ENCODE data around the gene MCEE.

The MCEE gene

GRCh38 chr2:71071681-71072398, 58.2 kb downstream of the MCEE start:
- no peak for TF ChIP-seq FOXA1 (IDR thresholded peaks at IDR 0.05)
- TF ChIP-seq LEF1 (IDR thresholded peaks at IDR 0.05; ENCODE audit: borderline replicate concordance), result no peak
- no peak for TF ChIP-seq BHLHE40 (IDR thresholded peaks at IDR 0.05; ENCODE audit: borderline replicate concordance)
- TF ChIP-seq ZNF384 (IDR thresholded peaks at IDR 0.05), result no peak
- TF ChIP-seq PKNOX1 (IDR thresholded peaks at IDR 0.05), result no peak
- TF ChIP-seq L3MBTL2 (conservative IDR thresholded peaks at IDR 0.05), result no peak
- TF ChIP-seq ARNT (IDR thresholded peaks at IDR 0.05), result no peak
- TF ChIP-seq FOXM1 (IDR thresholded peaks at IDR 0.05; ENCODE audit: borderline replicate concordance), result no peak
- no peak for TF ChIP-seq NFRKB (IDR thresholded peaks at IDR 0.05)
- no peak for TF ChIP-seq FOXK2 (IDR thresholded peaks at IDR 0.05)
- no peak for TF ChIP-seq TARDBP (IDR thresholded peaks at IDR 0.05)
- no peak for TF ChIP-seq SP1 (IDR thresholded peaks at IDR 0.05)
- TF ChIP-seq ELF4 (IDR thresholded peaks at IDR 0.05), result no peak
- no peak for TF ChIP-seq HDGF (IDR thresholded peaks at IDR 0.05; ENCODE audit: borderline replicate concordance)
- TF ChIP-seq SUZ12 (IDR thresholded peaks at IDR 0.05), result no peak
- TF ChIP-seq CTBP1 (IDR thresholded peaks at IDR 0.05; ENCODE audit: borderline replicate concordance), result no peak
- ChIA-PET POLR2A (no interaction called here), CTCF (no interaction called here)
- DNase-seq (ENCODE audit: extremely low spot score), result no peak

GRCh38 chr2:71070294-71071093, 59.5 kb downstream of the MCEE start:
- POLR2A ChIA-PET, result interaction anchor here (1.2 to 4.3 kb wide), 3 partner anchors 9 to 777 kb away, joined by 3 to 38 read pairs (median 24); partner anchors contain the start of gene SNRPG
- DNase-seq (ENCODE audit: extremely low spot score), result peak; percentile 48
- CTCF ChIA-PET, result interaction anchor here (0.5 to 1.4 kb wide), 7 partner anchors 12 to 221 kb away, joined by 3 to 4 read pairs (median 4); no protein-coding TSS in a partner anchor

GRCh38 chr2:71069376-71069775, 60.7 kb downstream of the MCEE start:
- CTCF ChIA-PET, result interaction anchor here (1.4 to 1.5 kb wide), 2 partner anchors 13 to 68 kb away, joined by 4 to 5 read pairs; no protein-coding TSS in a partner anchor
- DNase-seq (ENCODE audit: extremely low spot score), result no peak
- TF ChIP-seq FOXK2 (IDR thresholded peaks at IDR 0.05) (no peak), TARDBP (IDR thresholded peaks at IDR 0.05) (no peak), FOXA1 (IDR thresholded peaks at IDR 0.05) (no peak), L3MBTL2 (conservative IDR thresholded peaks at IDR 0.05) (no peak), NFRKB (IDR thresholded peaks at IDR 0.05) (no peak), FOXM1 (IDR thresholded peaks at IDR 0.05; ENCODE audit: borderline replicate concordance) (no peak), ARNT (IDR thresholded peaks at IDR 0.05) (no peak), ELF4 (IDR thresholded peaks at IDR 0.05) (no peak)
- POLR2A ChIA-PET, result interaction anchor here (0.6 to 4.3 kb wide), 9 partner anchors 10 to 1544 kb away, joined by 3 to 38 read pairs (median 11); no protein-coding TSS in a partner anchor

More at GRCh38 chr2:71070294-71071093, 59.5 kb downstream of the MCEE start:
- TF ChIP-seq ELF4 (IDR thresholded peaks at IDR 0.05) (no peak), SUZ12 (IDR thresholded peaks at IDR 0.05) (no peak), TARDBP (IDR thresholded peaks at IDR 0.05) (no peak), SP1 (IDR thresholded peaks at IDR 0.05) (no peak), HDGF (IDR thresholded peaks at IDR 0.05; ENCODE audit: borderline replicate concordance) (no peak), PKNOX1 (IDR thresholded peaks at IDR 0.05) (no peak), LEF1 (IDR thresholded peaks at IDR 0.05; ENCODE audit: borderline replicate concordance) (no peak), FOXK2 (IDR thresholded peaks at IDR 0.05) (no peak), ZNF384 (IDR thresholded peaks at IDR 0.05) (no peak)

- DNase-seq (ENCODE audit: extremely low spot score), result peak; percentile 99
- POLR2A ChIA-PET, result interaction anchor here (0.6 to 4.3 kb wide), 29 partner anchors 8 to 749 kb away, joined by 3 to 38 read pairs (median 4); partner anchors contain the start of genes MCEE, MPHOSPH10 and PAIP2B
- CTCF ChIA-PET, result interaction anchor here (0.6 to 1.5 kb wide), 2 partner anchors 67 to 413 kb away, joined by 5 read pairs; no protein-coding TSS in a partner anchor
- TF ChIP-seq L3MBTL2 (conservative IDR thresholded peaks at IDR 0.05) (peak; percentile 97), SP1 (IDR thresholded peaks at IDR 0.05) (no peak), ELF4 (IDR thresholded peaks at IDR 0.05) (peak; percentile 88), PKNOX1 (IDR thresholded peaks at IDR 0.05) (peak; percentile 40; the same call in 1 of the 2 replicates)
Measured at GRCh38 chr2:71068218-71069035, 61.6 kb downstream of the MCEE start, which contains the start of gene NAGK. Gene NAGK (plus strand): TSS chr2:71068648. CDS start chr2:71068684, 36 bp downstream.

- DNase-seq (ENCODE audit: extremely low spot score), result peak; percentile 28
- POLR2A ChIA-PET, result interaction anchor here (0.8 to 4.3 kb wide), 25 partner anchors 8 to 670 kb away, joined by 3 to 38 read pairs (median 5); partner anchors contain the start of genes MCEE, MPHOSPH10 and PAIP2B
- TF ChIP-seq TARDBP (IDR thresholded peaks at IDR 0.05), result no peak
- CTCF ChIA-PET, result interaction anchor here (0.6 to 1.5 kb wide), 2 partner anchors 66 to 412 kb away, joined by 5 read pairs; no protein-coding TSS in a partner anchor
Measured at GRCh38 chr2:71067567-71068217, 62.3 kb downstream of the MCEE start.
